HTERT RPE-1 (cell line): ENCODE data around the gene SLITRK1.

Experiments used
- in situ Hi-C: fragments of 300-500 bp; cut with MboI; formaldehyde crosslinking; loops from 4 replicates; pipeline ENCODE4 v1.14.3; 2020; ENCODE audit warnings: low sequenced_read_pairs

The SLITRK1 gene

GRCh38 chr13:83881917-83882605 is at the start of gene SLITRK1:
TSS of gene SLITRK1 (minus strand) at chr13:83882474. CDS start at chr13:83881507, 967 bp downstream.
- in situ Hi-C loops, result no loop called here

DNA sequence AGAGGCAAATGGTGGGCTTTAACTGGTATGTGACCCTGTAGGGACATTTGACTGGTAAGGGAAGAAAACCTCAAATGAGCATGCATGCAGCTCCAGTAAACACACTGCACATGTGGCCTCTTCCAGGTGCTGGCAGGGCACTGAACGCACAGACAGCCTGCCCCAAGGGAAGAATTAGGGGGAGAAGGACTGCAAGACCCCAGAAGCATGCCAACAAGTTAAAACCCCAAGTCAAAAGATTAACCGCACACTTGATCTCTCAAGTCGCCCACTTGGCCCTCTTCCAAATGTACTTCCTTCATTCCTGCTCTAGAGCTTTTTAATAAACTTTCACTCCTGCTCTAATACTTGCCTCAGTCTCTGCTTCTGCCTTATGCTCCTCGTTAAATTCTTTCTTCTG is 46.9 kb upstream of the SLITRK1 start:
- in situ Hi-C loops, result no loop called here

DNA sequence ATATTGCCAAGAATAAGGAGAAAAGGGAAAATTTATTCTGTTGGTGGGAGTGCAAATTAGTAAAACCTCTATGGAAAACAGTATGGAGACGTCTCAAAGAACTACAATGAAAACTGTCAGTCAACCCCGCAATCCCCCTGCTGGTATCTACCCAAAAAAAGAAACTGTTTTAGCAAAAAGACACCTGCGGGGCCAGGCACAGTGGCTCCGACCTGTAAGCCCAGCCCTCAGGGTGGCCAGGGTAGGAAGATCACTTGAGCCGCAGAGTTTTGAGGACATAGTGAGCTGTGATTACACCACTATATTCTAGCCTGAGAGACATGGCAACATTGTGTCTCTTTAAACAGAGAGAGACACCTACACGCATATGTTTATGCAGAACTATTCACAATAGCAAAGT is 37.5 kb upstream of the SLITRK1 start:
- in situ Hi-C loops, result no loop called here

DNA sequence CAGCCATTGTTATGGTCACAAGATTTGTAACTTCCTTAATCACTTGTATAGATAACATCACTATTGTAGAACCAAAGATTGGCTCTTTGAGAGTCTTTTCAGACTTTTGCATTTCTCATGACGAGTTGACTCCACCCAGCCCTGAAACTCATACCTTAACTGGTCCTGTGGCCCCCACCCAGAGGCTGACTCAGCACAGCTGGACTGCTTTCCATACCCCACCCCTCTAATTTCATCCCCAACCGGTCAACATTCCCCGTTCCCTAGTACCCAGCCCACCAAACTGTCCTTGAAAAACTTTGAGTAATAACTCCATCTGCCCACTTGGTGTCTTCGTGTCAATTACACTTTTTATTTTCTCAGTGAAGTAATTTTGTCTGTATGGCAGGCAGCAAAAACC is 32.1 kb upstream of the SLITRK1 start:
- in situ Hi-C loops, result no loop called here

- in situ Hi-C loops, result no loop called here
Measured at GRCh38 chr13:83907196-83907989, 25.1 kb upstream of the SLITRK1 start.

GRCh38 chr13:83906240-83906820 is 24.1 kb upstream of the SLITRK1 start:
- in situ Hi-C loops, result no loop called here

DNA sequence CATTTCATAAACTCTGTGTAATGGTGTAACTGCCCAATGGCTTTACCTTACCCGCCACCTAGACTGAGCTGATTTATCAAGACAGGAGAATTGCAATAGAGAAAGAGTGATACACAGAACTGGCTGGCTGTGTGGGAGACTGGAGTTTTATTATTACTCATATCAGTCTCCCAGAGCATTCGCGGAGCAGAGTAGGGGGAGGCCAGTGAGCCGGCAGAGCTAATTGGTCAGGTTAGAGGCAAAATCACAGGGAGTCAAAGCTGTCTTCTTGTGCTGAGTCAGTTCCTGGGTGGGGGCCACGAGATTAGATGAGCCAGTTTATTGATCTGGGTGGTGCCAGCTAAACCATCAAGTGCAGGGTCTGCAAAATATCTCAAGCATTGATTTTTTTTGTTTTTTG is 23.4 kb upstream of the SLITRK1 start:
- in situ Hi-C loops, result no loop called here

- in situ Hi-C loops, result no loop called here
Measured at GRCh38 chr13:83895994-83896580, 13.8 kb upstream of the SLITRK1 start.

DNA sequence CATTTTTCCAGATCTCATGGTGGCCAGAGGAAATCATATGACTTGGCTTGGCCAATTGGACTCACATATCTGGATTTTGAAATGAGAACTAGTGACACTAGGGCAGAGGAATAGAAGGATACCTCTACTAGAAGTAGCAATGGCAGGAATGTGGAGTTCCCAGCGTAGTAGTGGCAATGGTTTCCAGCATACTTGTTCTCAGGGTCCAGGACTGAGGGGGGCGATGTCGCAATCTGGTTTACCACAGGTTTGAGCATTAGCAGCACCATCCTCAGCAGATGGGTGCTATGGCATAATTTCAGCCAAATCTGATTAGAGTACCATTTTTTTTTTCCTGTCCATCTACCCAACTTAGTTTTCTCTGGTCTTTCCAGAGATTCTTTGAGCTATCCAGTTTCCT is 8.1 kb upstream of the SLITRK1 start:
- in situ Hi-C loops, result no loop called here

- in situ Hi-C loops, result no loop called here
Measured at GRCh38 chr13:83884141-83884540, 1.9 kb upstream of the SLITRK1 start.

DNA sequence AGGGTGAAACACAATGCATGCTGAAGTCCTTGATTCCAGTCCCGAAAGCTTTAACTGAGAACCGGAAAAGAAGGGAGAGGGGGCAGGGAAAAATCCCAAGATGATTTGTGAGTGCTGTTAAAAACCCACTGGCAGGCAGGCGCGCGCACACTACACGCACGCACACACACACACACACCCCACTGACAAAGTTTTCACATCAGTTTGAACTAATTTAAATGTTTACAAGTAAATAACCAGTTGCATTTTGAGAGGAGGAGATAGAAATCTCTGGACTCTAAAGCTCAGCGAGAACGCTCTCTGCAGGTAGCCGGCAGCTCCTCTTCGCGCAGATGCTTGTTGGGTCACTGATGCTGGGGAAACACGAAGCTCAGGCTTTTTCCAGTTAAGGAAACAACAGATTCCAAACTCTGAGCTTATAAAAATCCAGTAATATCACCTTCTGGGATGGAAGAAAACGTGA is 818 bp upstream of the SLITRK1 start:
- in situ Hi-C loops, result no loop called here

GRCh38 chr13:83882606-83882959 is 309 bp upstream of the SLITRK1 start:
- in situ Hi-C loops, result no loop called here

DNA sequence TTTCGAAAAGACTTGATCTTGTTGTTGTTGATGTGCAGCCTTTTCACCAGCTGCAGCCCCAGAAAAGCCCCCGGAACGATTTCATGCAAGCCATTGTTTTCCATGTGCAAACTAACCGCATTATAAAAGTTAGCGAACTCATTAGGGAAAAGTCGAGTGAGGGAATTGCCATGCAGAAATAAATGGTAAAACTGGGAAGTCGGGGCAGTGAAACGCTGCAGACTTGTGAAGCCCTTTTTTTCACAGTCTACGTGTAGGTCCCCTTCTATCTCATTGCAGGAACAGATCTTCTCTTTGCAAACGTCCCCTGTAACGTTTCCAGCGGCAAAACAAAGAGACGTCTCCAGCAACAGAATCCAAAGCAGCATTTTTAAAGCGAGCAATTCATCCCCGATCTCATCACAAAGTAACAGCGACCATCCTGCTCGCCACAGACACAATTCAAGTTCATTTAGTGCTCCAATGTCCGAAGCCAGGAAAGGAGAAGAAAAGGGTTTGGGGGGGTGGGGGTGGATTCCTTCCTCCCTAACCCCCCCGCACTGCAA is 1.1 kb downstream of the SLITRK1 start:
- in situ Hi-C loops, result no loop called here

DNA sequence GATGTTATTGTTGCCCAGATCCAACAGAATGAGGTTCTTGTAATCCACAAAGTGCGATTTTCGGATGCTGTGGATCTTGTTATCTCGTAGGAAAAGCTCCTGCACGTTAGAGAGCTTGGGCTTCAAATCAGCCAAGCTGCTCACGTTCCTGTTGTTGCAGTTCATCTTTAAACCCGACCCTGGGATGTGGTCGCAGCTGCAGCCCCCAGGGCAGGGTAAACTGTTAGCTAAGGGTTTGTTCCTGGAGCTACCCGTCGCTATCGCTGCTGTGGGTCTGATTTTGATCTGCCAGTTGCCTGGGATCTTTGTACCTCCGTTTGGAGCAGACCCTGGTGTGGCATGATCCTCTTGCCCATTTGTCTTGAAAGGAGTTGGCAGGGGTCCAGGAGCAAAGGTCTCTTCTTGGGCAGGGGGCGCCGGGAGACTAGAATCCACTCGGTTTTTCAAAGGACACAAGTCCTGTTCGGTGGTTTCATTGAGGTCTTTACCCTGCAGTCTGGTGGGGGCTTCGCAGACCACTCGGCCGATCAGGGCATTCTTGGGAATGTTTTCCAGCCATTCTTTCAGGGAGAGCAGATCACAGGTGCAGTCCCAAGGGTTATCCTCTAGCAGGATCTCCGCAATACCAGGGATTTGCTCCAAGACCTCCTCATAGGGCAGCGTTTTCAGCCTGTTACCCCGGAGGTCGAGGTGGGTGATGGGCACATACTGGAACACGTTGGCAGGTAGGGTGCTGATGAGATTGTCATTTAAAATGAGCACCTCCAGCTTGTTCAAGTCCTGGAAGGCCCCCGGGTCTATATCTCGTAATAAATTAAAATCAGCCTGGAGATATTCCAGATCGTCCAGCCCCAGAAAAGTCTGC is 1.8 kb downstream of the SLITRK1 start:
- in situ Hi-C loops, result no loop called here

- in situ Hi-C loops, result no loop called here
Measured at GRCh38 chr13:83879431-83880171, 2.7 kb downstream of the SLITRK1 start.

- in situ Hi-C loops, result no loop called here
Measured at GRCh38 chr13:83878691-83879430, 3.4 kb downstream of the SLITRK1 start.

GRCh38 chr13:83877651-83878355 is 4.5 kb downstream of the SLITRK1 start:
- in situ Hi-C loops, result no loop called here

DNA sequence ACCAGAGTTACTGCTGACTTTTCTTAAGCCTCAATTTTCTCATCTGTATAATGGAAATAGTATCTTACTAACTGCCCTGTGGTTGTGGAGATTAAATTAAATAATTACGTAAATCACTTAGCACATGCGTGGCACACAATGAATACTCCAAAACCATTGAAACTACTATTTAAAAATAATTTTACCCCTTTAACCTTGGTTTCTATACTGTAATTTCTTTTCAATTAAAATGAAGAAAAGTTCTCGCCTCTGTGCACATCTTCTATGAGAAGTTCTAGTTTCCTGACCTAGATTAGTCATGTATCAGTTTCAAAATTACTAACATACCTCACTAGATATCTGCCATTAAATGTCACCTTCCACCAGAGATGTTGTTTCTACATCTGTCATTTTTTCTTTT is 5.7 kb downstream of the SLITRK1 start:
- in situ Hi-C loops, result no loop called here
